Stimulated activated CD8-positive, alpha-beta memory T cell treated with anti-CD3 and anti-CD28 coated beads, Interleukin-4, amount 100 ng/mL, for 24 hours (primary cell): ENCODE data around the gene GIPC2.
"Not testable (repeated sequence)": the region's sequence is repeated elsewhere in the genome, so short reads cannot be mapped to it uniquely, and the experiment has no call there.

Experiments used
- DNase-seq: peaks from one replicate; pipeline ENCODE4 v3.0.0-alpha.2; 2020; ENCODE audit warnings: low read depth

The GIPC2 gene

DNA sequence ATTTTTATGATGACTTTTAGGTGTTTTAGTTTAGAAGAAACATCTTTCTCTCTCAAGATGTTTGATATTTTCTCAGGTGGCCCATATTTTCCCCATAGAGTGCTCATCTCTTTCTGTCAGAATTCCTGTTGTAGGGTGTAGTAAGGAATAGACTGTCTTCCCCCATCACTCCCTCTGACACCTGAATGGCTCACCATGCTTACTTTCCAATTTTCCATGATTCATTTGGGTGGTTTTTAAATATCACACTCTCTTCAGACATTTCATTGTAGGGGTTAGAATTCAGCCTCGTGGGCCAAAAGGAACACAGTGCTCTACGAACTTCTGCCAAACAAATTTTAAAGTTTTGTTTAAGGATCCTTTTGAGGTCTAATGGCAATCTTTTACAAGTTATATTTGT lies 24.0 kb downstream of the GIPC2 start:
- no peak for DNase-seq

GRCh38 chr1:78070210-78070609 lies 24.4 kb downstream of the GIPC2 start:
- no peak for DNase-seq

- DNase-seq: no peak
These were observed 25.0 kb downstream of the GIPC2 start for GRCh38 chr1:78070758-78071157.

- DNase-seq: no peak
These were observed 25.9 kb downstream of the GIPC2 start for GRCh38 chr1:78071696-78072095.

GRCh38 chr1:78072216-78072615 lies 26.4 kb downstream of the GIPC2 start:
- no peak for DNase-seq

GRCh38 chr1:78073441-78073840 lies 27.7 kb downstream of the GIPC2 start:
- no peak for DNase-seq

DNA sequence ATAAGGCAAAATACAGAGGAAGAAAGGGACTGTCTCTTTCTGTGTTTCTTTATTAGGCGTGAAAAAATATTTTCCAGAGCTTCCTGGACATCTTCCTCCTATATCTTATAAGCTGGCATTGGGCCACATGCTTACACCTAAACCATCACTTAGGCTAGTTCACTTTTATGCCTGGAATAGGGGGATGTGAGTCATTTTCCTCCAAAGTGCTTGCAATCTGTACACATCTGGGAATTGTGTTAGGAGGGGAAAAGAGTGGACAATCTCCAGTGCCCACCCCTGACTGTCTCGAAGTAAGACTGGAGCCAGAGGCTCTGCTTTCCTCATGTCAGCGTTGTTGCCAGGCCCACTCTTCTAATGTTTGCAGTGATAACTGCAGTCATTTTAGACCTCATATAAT lies 29.9 kb downstream of the GIPC2 start:
- DNase-seq: no peak

DNA sequence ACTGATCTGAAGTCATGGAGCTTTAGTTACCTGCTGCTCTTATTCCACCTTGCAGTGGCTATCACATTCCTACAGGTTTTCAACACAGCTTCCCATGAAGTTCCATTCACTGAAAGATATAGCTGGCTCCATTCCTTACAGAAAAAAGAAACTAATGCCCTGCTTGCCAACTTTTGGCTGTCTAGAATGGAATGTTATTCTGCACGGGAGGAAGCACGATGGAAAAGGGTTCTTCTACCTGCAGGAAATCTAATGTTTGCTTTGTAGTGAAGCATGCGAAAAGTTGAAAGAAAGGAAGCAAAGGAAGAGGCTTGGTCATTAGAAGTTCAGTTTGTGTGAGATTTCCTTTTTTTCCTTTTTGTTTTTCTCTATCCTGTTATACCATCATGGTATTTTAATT lies 32.6 kb downstream of the GIPC2 start:
- no peak for DNase-seq

- DNase-seq: no peak
These were observed 33.8 kb downstream of the GIPC2 start for GRCh38 chr1:78079580-78079979.

DNA sequence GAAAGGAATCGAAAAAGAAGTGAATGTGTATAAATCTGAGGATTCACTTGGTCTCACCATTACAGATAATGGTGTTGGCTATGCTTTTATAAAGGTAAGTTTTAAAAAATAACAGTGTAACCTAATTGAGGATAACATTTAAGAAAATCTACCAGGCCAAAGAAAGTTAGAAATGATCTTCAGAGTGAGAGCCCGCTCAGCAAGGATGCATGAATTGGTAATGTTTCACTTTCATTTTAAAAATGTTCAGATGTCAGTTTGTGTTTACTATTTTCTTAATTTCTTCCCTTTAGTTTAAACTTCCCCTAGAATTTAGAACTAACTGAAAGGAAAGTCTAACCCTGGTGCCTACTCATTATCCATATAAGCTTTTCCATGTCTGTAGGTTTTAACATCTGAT lies 35.0 kb downstream of the GIPC2 start:
- DNase-seq: no peak

DNA sequence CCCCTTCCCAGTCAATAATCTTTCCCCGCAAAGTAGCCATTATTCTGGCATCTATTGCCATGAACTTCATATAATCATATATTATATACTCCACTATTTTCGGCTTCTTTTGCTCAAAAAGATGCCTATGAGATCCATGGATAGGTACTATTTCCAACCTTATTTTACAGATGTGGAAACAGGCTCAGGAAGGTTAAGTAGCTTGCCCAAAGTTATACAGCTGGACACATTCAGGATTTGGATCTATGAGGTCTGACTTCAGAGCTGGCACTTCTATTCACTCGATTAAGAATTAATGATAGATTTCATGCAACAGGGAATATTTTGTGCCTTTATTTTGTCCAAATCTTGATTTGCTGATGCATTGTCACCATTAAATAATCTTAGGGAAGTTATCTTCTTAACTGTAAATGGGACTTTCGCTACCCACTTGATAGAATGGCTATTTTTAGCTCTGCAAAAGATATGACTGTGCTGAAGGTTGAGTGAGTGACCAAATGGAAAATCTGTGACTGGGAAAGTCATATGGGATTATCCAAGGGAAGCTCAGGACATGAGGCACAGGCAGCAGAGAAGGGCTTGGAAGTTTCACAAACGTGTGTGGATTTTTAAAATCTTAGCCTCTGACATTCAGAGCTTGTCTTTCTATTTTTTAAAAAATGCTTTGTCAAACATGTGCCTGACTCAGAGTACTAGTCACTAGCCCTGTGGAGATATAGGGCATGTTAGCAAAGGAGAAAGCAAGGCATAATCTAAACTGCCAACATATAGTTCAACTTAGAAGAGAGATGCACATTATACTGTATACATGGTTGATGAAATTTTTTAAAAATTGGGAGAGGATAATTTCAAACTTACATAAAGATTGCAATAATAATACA lies 36.5 kb downstream of the GIPC2 start:
- DNase-seq: no peak

- not testable (repeated sequence) for DNase-seq
These were observed 38.9 kb downstream of the GIPC2 start for GRCh38 chr1:78084639-78085038.

GRCh38 chr1:78086697-78087096 lies 40.9 kb downstream of the GIPC2 start:
- no peak for DNase-seq

DNA sequence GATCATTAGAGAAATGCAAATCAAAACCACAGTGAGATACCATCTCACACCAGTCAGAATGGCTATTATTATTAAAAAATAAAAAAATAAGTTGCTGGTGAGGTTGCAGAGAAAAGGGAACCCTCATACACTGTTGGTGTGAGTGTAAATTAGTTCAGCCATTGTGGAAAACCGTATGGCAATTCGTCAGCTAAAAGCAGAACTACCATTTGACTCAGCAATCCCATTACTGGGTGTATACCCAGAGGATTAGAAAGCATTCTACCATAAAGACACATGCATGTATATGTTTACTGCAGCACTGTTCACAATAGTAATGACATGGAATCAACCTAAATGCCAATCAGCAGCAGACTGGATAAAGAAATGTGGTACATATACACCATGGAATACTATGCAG lies 42.2 kb downstream of the GIPC2 start:
- no peak for DNase-seq

DNA sequence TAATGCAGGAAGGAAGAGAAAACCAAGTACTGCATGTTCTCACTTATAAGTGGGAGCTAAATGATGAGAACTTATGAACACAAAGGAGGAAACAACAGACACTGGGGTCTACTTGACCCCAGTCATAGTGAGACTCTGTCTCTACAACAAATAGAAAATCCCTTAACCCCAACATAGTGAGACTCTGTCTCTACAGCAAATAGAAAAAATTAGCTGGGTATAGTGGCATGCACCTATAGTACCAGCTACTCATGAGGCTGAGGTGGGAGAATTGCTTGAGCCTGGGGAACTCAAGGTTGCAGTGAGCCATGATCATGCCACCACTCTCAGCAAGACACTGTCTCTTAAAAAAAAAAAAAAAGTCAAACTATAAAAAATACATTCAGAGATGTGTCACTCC lies 42.7 kb downstream of the GIPC2 start:
- no peak for DNase-seq

GRCh38 chr1:78089010-78089409 lies 43.2 kb downstream of the GIPC2 start:
- DNase-seq: no peak

GRCh38 chr1:78090472-78091133 lies 44.8 kb downstream of the GIPC2 start:
- no peak for DNase-seq

GRCh38 chr1:78091215-78091813 lies 45.5 kb downstream of the GIPC2 start:
- no peak for DNase-seq

GRCh38 chr1:78091886-78092285 lies 46.1 kb downstream of the GIPC2 start:
- DNase-seq: no peak

DNA sequence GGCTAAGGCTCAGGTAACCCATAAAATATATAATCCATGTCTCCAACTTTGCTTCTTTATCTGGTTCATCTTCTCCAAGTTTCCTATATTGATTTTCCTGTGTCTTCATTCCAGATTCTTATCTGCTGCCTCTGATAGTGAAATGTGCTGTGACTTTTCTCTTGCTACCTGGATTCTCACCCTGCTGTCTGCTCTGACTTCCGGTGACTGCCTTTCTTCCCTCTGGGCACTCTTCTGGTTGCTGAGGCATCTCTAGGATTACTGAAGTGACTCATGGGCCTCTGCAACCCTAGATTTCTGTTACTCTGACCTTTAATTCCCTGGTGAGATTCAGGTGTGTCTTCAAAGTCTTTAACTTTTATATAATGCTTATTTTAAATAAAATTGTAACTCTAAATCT lies 46.9 kb downstream of the GIPC2 start:
- no peak for DNase-seq

DNA sequence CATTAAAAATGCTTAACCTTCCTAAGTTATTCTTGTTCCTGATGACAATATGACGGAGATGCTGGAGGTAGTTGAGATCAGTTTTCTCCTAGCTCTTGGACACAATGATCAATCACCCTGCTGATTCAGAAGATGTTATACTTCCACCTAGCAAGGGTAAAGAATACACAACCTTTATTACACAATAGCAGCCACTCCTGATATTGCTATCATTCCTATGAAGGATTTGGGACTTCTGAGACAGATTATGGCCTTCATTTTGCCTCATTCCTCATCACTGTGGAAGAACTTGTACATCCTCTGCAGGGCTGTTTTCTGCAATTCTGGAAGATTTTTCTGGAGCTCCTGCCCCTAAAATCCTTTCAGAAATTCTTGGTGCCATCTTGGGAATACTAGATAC lies 47.8 kb downstream of the GIPC2 start:
- no peak for DNase-seq

DNA sequence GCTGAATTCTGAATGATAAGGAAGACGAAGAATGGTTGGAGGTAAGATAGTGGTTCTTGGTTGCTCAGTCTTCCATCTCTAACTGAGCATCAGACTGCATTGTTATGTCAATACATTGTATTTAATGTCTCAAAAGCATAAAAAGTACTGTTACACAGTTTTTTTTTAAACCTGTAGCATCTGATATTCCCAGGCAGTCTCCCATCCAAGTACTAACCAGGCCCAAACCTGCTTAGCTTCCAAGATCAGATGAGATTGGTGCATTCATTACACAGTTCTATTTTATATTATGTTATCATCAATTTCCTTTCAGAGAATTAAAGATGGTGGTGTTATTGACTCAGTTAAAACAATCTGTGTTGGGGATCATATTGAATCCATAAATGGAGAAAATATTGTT lies 48.9 kb downstream of the GIPC2 start:
- DNase-seq: no peak

- DNase-seq: no peak
These were observed 49.8 kb downstream of the GIPC2 start for GRCh38 chr1:78095593-78095992.
